ENCODE results near the gene GJA3.

DNA sequence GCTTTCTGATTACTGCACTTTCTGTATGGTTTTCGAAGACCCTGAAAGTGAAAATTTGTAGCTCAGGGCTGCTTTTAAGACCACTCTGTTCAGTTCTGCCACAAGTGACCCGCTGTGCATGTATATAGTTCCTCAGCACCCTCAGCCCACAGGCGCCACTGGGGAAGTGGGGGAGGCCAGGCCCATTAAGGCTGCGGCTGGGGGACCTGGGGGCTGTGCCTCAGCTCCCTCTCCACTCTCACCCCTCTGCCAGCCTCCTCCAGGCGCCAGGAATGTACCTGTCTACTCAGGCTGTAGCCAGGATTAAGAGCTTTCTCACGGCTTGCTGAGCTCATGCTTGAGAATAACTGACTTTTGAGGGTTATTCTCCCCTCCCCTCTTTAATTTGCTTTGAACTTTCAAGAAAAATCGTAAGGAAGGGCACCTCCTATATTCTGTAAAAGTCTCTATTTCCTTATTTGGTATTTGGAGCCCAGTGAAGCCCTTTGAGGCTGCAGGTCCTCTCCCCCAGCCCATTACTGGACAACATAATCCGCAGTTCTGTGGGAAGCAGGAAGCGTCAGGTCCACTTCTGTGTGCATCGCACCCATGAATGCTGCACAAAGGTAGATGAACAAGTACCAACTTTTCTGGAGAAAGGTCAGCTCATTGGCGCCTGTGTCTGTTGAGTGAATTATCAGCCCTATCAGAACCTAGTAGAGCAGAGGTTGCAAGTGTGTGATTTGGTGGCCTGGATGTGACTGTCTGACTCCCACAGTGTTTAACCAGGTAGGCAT lies 29.6 kb downstream of the GJA3 start:
- TF ChIP-seq, protein P1, sequence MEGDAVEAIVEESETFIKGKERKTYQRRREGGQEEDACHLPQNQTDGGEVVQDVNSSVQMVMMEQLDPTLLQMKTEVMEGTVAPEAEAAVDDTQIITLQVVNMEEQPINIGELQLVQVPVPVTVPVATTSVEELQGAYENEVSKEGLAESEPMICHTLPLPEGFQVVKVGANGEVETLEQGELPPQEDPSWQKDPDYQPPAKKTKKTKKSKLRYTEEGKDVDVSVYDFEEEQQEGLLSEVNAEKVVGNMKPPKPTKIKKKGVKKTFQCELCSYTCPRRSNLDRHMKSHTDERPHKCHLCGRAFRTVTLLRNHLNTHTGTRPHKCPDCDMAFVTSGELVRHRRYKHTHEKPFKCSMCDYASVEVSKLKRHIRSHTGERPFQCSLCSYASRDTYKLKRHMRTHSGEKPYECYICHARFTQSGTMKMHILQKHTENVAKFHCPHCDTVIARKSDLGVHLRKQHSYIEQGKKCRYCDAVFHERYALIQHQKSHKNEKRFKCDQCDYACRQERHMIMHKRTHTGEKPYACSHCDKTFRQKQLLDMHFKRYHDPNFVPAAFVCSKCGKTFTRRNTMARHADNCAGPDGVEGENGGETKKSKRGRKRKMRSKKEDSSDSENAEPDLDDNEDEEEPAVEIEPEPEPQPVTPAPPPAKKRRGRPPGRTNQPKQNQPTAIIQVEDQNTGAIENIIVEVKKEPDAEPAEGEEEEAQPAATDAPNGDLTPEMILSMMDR (IDR thresholded peaks at IDR 0.05) = no peak
- no peak for TF ChIP-seq POLR2A (IDR thresholded peaks at IDR 0.05)
